SK-N-SH treated with all-trans-retinoic acid at 6 μM for 48 hours (cell line): ENCODE results near the gene GOSR2.

Experiments used
- CSDC2 ChIP-seq: fragments of 250-450 bp; sonication (Bioruptor Pico); IDR thresholded peaks from 2 replicates; pipeline ENCODE4 v1.5.0; 2020; ENCODE audit warnings: mild to moderate bottlenecking, moderate library complexity
- CSRNP3 ChIP-seq: fragments of 250-450 bp; sonication (Bioruptor Pico); IDR thresholded peaks from 2 replicates; pipeline ENCODE4 v1.5.1; 2021; ENCODE audit warnings: mild to moderate bottlenecking, moderate library complexity
- RARB ChIP-seq: fragments of 250-450 bp; sonication (Bioruptor Pico); IDR thresholded peaks from 2 replicates; pipeline ENCODE4 v1.8.0; 2021; ENCODE audit warnings: mild to moderate bottlenecking, moderate library complexity
- TCF4 ChIP-seq: fragments of 250-450 bp; sonication (Bioruptor Pico); IDR thresholded peaks from 2 replicates; pipeline ENCODE4 v1.8.0; 2021; ENCODE audit warnings: mild to moderate bottlenecking, moderate library complexity, borderline replicate concordance
- ZFP3 ChIP-seq: fragments of 250-450 bp; sonication (Bioruptor Pico); IDR thresholded peaks from 2 replicates; pipeline ENCODE4 v1.5.0; 2020; ENCODE audit warnings: mild to moderate bottlenecking, moderate library complexity
- ZNF565 ChIP-seq: fragments of 450-650 bp; formaldehyde crosslinking; conservative IDR thresholded peaks from 2 replicates; pipeline ENCODE4 v1.5.0; 2020; ENCODE audit warnings: low read depth, mild to moderate bottlenecking, moderate library complexity

DNA sequence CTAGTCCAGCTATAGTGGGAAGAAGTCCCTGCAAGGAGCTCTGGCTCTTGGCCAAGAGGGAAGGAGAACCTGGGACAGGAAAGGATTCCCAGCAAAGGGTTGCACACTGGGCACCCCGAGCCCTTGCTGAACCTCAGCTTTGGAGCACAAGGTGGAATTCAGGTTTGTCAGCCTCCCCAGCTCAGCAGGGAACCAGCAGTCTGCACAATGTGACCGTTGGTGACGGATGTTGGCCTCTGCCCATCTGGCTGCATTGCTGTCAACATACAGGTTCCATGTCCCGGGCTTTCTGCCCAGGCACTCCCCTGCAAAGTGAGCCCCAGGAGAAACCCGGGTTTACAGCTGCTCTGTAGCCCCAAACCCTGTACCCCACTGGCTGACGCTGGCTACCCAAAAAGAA is 49.4 kb downstream of the GOSR2 start:
- TF ChIP-seq TCF4 (CRISPR knock-in tag) (no peak), CSDC2 (CRISPR knock-in tag) (no peak), RARB (CRISPR knock-in tag) (no peak), CSRNP3 (CRISPR knock-in tag) (no peak), ZNF565 (no peak), ZFP3 (no peak)
